Activated CD4-positive, alpha-beta T cell treated with anti-CD3 and anti-CD28 coated beads, Interleukin-2, amount 50 U/mL, for 1 hour (primary cell): ENCODE results near the gene SFMBT2.

Source experiments
- DNase-seq: peaks from one replicate; pipeline ENCODE4 v3.0.0-alpha.2; 2020

SFMBT2 gene

GRCh38 chr10:7362471-7362870, 48.4 kb downstream of the SFMBT2 start:
- no peak for DNase-seq

- no peak for DNase-seq
Observed at GRCh38 chr10:7361316-7361715, 49.5 kb downstream of the SFMBT2 start.

- DNase-seq = no peak
Observed at GRCh38 chr10:7359954-7360353, 50.9 kb downstream of the SFMBT2 start.

GRCh38 chr10:7359356-7359755, 51.5 kb downstream of the SFMBT2 start:
- no peak for DNase-seq

- DNase-seq = no peak
Observed at GRCh38 chr10:7357193-7357592, 53.6 kb downstream of the SFMBT2 start.

GRCh38 chr10:7354330-7355047, 56.3 kb downstream of the SFMBT2 start:
- no peak for DNase-seq

GRCh38 chr10:7351894-7352293, 58.9 kb downstream of the SFMBT2 start:
- no peak for DNase-seq

- DNase-seq = no peak
Observed at GRCh38 chr10:7350541-7351195, 60.2 kb downstream of the SFMBT2 start.

GRCh38 chr10:7345717-7346116, 65.1 kb downstream of the SFMBT2 start:
- no peak for DNase-seq

- DNase-seq = no peak
Observed at GRCh38 chr10:7343040-7343439, 67.8 kb downstream of the SFMBT2 start.

GRCh38 chr10:7340179-7340874, 70.5 kb downstream of the SFMBT2 start:
- DNase-seq = no peak

- DNase-seq = no peak
Observed at GRCh38 chr10:7339510-7339909, 71.3 kb downstream of the SFMBT2 start.

GRCh38 chr10:7338469-7338868, 72.4 kb downstream of the SFMBT2 start:
- no peak for DNase-seq

GRCh38 chr10:7337431-7338171, 73.2 kb downstream of the SFMBT2 start:
- no peak for DNase-seq

- no peak for DNase-seq
Observed at GRCh38 chr10:7335977-7336376, 74.9 kb downstream of the SFMBT2 start.

- no peak for DNase-seq
Observed at GRCh38 chr10:7334642-7334964, 76.2 kb downstream of the SFMBT2 start.

GRCh38 chr10:7333961-7334641, 76.7 kb downstream of the SFMBT2 start:
- no peak for DNase-seq

- DNase-seq = no peak
Observed at GRCh38 chr10:7329219-7329618, 81.6 kb downstream of the SFMBT2 start.

- DNase-seq = no peak
Observed at GRCh38 chr10:7327885-7328284, 82.9 kb downstream of the SFMBT2 start.

GRCh38 chr10:7322623-7323022, 88.2 kb downstream of the SFMBT2 start:
- DNase-seq = no peak

- DNase-seq = no peak
Observed at GRCh38 chr10:7320072-7320471, 90.8 kb downstream of the SFMBT2 start.

GRCh38 chr10:7319632-7320031, 91.2 kb downstream of the SFMBT2 start:
- no peak for DNase-seq

- DNase-seq = no peak
Observed at GRCh38 chr10:7318836-7319235, 92.0 kb downstream of the SFMBT2 start.
